PFSK-1 (cell line): ENCODE data around the gene PRKN.

Experiments used
- POLR2AphosphoS5 ChIP-seq: IDR thresholded peaks from 2 replicates; pipeline ENCODE4 v1.6.1; 2012; ENCODE audit warnings: low read depth, mild to moderate bottlenecking, control low read depth, low read length, moderate library complexity
- SIN3A ChIP-seq: IDR thresholded peaks from 2 replicates; pipeline ENCODE4 v1.6.1; 2012; ENCODE audit warnings: mild to moderate bottlenecking, low read length, moderate library complexity, borderline replicate concordance; ENCODE audit not compliant: insufficient read depth
- TAF1 ChIP-seq: IDR thresholded peaks from 2 replicates; pipeline ENCODE4 v1.6.1; 2012; ENCODE audit warnings: low read length, control low read depth, borderline replicate concordance; ENCODE audit not compliant: insufficient read depth
- TF ChIP-seq, protein P1 (sequence below), 2 experiments: IDR thresholded peaks; 2 replicates each; pipeline versions ENCODE4 v1.6.1 to v1.8.0; 2011 to 2012; ENCODE audit warnings: low read depth in 2 of 2, low read length in 2 of 2, control low read depth in 1 of 2, inconsistent platforms in 1 of 2, mild to moderate bottlenecking in 1 of 2, moderate library complexity in 1 of 2; ENCODE audit not compliant: insufficient read depth in 1 of 2

DNA sequence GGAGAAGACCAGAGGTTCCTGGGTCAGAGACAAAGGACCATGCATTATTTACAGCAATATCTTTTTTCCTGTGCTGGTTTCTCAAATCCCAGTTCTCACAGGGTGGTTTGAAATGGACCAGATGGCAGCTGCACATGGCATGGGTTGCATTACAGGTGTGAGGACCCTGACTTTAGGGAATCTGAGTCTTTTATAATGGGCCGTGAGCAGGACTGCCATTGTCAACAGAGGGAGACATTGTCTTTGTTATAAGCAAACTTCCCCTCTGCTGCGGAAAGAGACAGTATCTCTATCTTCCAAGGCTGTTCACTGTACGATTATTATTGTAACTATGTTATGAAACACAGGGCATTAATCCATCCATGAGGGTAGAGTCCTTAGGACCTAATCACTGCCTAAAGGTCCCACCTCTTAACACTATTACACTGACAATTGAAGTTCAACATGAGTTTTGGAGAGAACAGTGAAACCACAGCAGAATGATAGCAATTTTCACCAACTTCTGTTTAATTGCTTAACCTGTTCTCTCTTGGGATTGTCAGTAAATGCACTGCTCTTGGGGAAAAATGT, 1297.6 kb downstream of the PRKN start:
- TF ChIP-seq, protein P1, sequence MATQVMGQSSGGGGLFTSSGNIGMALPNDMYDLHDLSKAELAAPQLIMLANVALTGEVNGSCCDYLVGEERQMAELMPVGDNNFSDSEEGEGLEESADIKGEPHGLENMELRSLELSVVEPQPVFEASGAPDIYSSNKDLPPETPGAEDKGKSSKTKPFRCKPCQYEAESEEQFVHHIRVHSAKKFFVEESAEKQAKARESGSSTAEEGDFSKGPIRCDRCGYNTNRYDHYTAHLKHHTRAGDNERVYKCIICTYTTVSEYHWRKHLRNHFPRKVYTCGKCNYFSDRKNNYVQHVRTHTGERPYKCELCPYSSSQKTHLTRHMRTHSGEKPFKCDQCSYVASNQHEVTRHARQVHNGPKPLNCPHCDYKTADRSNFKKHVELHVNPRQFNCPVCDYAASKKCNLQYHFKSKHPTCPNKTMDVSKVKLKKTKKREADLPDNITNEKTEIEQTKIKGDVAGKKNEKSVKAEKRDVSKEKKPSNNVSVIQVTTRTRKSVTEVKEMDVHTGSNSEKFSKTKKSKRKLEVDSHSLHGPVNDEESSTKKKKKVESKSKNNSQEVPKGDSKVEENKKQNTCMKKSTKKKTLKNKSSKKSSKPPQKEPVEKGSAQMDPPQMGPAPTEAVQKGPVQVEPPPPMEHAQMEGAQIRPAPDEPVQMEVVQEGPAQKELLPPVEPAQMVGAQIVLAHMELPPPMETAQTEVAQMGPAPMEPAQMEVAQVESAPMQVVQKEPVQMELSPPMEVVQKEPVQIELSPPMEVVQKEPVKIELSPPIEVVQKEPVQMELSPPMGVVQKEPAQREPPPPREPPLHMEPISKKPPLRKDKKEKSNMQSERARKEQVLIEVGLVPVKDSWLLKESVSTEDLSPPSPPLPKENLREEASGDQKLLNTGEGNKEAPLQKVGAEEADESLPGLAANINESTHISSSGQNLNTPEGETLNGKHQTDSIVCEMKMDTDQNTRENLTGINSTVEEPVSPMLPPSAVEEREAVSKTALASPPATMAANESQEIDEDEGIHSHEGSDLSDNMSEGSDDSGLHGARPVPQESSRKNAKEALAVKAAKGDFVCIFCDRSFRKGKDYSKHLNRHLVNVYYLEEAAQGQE (IDR thresholded peaks at IDR 0.05; ENCODE audit: insufficient read depth in 1 of 2, low read depth in 2 of 2, low read length in 2 of 2) = no peak
- TF ChIP-seq POLR2AphosphoS5 = no peak
- no peak for TF ChIP-seq TAF1
- no peak for TF ChIP-seq SIN3A
